HCT116 (cell line): ENCODE measurements around the gene SPTBN1.

Experiments
- ELF1 ChIP-seq: IDR thresholded peaks from 2 replicates; pipeline ENCODE4 v1.6.1; 2012; ENCODE audit warnings: low read depth, borderline replicate concordance
- EZH2 ChIP-seq: fragments of 200-600 bp; sonication (generic); IDR thresholded peaks from 2 replicates; pipeline ENCODE4 v1.6.1; 2017; ENCODE audit warnings: antibody characterized with exemption, mixed run types
- EZH2phosphoT487 ChIP-seq: fragments of 200-600 bp; IDR thresholded peaks from 2 replicates; pipeline ENCODE4 v1.6.1; 2018; ENCODE audit warnings: antibody characterized with exemption, borderline replicate concordance
- POLR2A ChIP-seq: IDR thresholded peaks from 2 replicates; pipeline ENCODE4 v1.7.0; 2011; ENCODE audit warnings: borderline replicate concordance; ENCODE audit not compliant: insufficient read depth, insufficient read length; ENCODE audit errors: extremely low read depth
- POLR2AphosphoS5 ChIP-seq: IDR thresholded peaks from 2 replicates; pipeline ENCODE4 v1.6.1; 2011; ENCODE audit warnings: mild to moderate bottlenecking, low read depth, low read length, moderate library complexity
- RAD21 ChIP-seq: IDR thresholded peaks from 2 replicates; pipeline ENCODE4 v1.6.1; 2012; ENCODE audit warnings: low read depth, mild to moderate bottlenecking
- SIN3A ChIP-seq: IDR thresholded peaks from 2 replicates; pipeline ENCODE4 v1.6.1; 2012; ENCODE audit warnings: low read depth
- SRF ChIP-seq: IDR thresholded peaks from 2 replicates; pipeline ENCODE4 v1.6.1; 2012; ENCODE audit warnings: low read depth
- YY1 ChIP-seq: IDR thresholded peaks from 2 replicates; pipeline ENCODE4 v1.6.1; 2011; ENCODE audit warnings: low read length, low read depth, moderate library complexity, mild to moderate bottlenecking; ENCODE audit not compliant: insufficient replicate concordance; ENCODE audit errors: extremely low read depth
- TF ChIP-seq, protein P1 (sequence below): IDR thresholded peaks from 2 replicates; pipeline ENCODE4 v1.6.1; 2012
- TF ChIP-seq, protein P2 (sequence below), 3 experiments: fragments of 200-600 bp in 1 of 3; sonication (generic) in 1 of 3; IDR thresholded peaks in 2 of 3; conservative IDR thresholded peaks in 1 of 3; 2 replicates each; pipeline ENCODE4 v1.5.1; 2012 to 2017; ENCODE audit warnings: low read depth in 2 of 3, low read length in 2 of 3, antibody characterized with exemption in 1 of 3, borderline replicate concordance in 1 of 3, control low read depth in 1 of 3, mild to moderate bottlenecking in 1 of 3, mixed read lengths in 1 of 3, mixed run types in 1 of 3, moderate library complexity in 1 of 3; ENCODE audit not compliant: insufficient read depth in 1 of 3

DNA sequence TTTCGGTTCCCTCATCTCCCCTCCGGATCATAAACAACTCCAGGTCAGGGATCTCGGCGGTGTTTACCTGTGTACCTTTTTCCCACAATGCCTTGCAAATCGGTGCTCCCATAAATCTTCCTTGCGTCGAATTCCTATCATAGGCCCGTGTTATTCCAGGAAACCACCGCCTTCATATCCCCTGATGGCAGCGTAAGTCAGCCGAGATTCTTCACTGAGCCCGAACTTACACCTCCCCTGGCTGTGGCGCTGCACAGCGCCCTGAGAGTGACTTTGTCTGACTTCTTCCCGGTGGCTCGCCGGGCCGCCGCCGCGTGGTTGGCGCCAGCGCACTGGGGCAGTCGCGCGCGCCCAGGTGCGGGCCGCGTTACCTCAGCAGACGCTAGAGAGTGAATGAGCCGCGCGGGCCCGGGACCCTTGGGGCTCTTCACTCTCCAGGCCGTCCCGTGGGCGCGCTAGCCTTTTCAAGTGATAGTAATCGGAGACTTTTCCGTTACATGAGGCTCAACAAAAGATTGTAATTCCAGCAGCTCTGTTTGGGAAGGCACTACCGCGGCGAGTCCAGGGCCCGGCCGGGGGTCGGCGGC is 101.6 kb downstream of the SPTBN1 start:
- TF ChIP-seq POLR2AphosphoS5: peak; percentile 87
- TF ChIP-seq, protein P1, sequence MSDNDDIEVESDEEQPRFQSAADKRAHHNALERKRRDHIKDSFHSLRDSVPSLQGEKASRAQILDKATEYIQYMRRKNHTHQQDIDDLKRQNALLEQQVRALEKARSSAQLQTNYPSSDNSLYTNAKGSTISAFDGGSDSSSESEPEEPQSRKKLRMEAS: peak; percentile 89
- TF ChIP-seq, protein P2, sequence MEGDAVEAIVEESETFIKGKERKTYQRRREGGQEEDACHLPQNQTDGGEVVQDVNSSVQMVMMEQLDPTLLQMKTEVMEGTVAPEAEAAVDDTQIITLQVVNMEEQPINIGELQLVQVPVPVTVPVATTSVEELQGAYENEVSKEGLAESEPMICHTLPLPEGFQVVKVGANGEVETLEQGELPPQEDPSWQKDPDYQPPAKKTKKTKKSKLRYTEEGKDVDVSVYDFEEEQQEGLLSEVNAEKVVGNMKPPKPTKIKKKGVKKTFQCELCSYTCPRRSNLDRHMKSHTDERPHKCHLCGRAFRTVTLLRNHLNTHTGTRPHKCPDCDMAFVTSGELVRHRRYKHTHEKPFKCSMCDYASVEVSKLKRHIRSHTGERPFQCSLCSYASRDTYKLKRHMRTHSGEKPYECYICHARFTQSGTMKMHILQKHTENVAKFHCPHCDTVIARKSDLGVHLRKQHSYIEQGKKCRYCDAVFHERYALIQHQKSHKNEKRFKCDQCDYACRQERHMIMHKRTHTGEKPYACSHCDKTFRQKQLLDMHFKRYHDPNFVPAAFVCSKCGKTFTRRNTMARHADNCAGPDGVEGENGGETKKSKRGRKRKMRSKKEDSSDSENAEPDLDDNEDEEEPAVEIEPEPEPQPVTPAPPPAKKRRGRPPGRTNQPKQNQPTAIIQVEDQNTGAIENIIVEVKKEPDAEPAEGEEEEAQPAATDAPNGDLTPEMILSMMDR (IDR thresholded peaks at IDR 0.05 in 2 of 3, conservative IDR thresholded peaks at IDR 0.05 in 1 of 3; ENCODE audit: borderline replicate concordance in 1 of 3, insufficient read depth in 1 of 3, low read depth in 2 of 3, low read length in 2 of 3): no peak
- TF ChIP-seq RAD21: no peak
- peak; percentile 46 for TF ChIP-seq YY1
- peak; percentile 55 for TF ChIP-seq POLR2A
- no peak for TF ChIP-seq SRF
- TF ChIP-seq ELF1: no peak
- TF ChIP-seq SIN3A: peak; percentile 76; the same call in 1 of the 2 replicates
- TF ChIP-seq EZH2phosphoT487: no peak
- TF ChIP-seq EZH2: no peak
